GM06990 (cell line): ENCODE results near the gene PTCD2.

Source experiments
- DNase-seq: peaks from one replicate; pipeline ENCODE4 v3.0.0-alpha.2; 2011; ENCODE audit not compliant: insufficient read length; ENCODE audit errors: extremely low read depth
- H3K27me3 ChIP-seq: replicated peaks from 2 replicates; pipeline ENCODE4 v1.6.0; 2011; ENCODE audit warnings: low read length; ENCODE audit not compliant: control insufficient read depth, insufficient read depth
- H3K36me3 ChIP-seq: 2 replicates; pipeline ENCODE4 v1.5.1; 2011; ENCODE audit warnings: low read length; ENCODE audit not compliant: control insufficient read depth, insufficient read depth
- H3K4me3 ChIP-seq: replicated peaks from 2 replicates; pipeline ENCODE4 v1.5.1; 2011; ENCODE audit warnings: low read depth, mild to moderate bottlenecking, control low read depth, low read length
- TF ChIP-seq, protein P1 (sequence below): IDR thresholded peaks from 2 replicates; pipeline ENCODE4 v1.5.1; 2011; ENCODE audit warnings: low read length, control low read depth, mild to moderate bottlenecking, inconsistent platforms; ENCODE audit not compliant: insufficient read depth, poor library complexity, severe bottlenecking

Gene PTCD2

DNA sequence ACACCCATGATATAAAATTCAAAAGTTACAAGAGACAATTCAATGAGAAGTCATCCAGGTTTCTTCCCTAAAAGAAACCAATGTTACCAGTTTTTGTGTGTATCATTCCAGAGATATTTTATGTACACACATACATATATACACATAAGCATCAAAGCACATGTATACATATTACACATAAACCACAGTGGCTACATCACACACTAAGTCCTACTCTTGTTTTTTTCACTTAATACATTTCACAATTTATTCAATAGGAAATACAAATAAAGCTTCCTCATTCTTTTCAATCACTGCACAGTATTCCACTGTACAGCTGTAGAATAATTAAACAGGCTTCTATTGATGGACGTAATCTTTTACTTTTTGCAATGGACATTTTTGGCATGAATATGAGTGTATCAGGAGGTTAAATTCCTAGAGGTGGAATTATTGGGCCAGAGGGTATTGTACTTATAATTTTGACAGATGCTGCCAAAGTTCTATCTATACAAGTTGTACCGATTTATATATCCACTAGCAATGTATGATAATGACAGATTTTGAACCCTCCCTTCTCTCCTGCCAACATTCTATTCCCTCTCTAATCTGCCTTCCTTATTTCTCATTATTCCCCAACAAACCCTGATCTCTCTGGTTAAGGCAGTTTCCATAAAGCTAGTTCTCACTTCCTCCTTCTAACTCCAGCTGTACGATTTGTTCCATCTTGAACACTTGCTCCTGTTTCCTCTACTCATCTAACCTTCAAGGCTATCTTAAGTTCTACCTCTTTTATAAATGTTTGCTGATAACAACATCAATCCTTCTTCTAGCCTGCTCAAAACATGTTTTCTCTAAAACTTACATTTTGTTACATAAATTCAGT is 35.4 kb upstream of the PTCD2 start:
- DNase-seq: no peak
- Histone ChIP-seq H3K36me3 (peaks cover 5% of the 10 kb centered on the region), H3K4me3 (no peak overlapping the region), H3K27me3 (no peaks in the 10 kb centered on the region)
- TF ChIP-seq, protein P1, sequence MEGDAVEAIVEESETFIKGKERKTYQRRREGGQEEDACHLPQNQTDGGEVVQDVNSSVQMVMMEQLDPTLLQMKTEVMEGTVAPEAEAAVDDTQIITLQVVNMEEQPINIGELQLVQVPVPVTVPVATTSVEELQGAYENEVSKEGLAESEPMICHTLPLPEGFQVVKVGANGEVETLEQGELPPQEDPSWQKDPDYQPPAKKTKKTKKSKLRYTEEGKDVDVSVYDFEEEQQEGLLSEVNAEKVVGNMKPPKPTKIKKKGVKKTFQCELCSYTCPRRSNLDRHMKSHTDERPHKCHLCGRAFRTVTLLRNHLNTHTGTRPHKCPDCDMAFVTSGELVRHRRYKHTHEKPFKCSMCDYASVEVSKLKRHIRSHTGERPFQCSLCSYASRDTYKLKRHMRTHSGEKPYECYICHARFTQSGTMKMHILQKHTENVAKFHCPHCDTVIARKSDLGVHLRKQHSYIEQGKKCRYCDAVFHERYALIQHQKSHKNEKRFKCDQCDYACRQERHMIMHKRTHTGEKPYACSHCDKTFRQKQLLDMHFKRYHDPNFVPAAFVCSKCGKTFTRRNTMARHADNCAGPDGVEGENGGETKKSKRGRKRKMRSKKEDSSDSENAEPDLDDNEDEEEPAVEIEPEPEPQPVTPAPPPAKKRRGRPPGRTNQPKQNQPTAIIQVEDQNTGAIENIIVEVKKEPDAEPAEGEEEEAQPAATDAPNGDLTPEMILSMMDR: no peak

DNA sequence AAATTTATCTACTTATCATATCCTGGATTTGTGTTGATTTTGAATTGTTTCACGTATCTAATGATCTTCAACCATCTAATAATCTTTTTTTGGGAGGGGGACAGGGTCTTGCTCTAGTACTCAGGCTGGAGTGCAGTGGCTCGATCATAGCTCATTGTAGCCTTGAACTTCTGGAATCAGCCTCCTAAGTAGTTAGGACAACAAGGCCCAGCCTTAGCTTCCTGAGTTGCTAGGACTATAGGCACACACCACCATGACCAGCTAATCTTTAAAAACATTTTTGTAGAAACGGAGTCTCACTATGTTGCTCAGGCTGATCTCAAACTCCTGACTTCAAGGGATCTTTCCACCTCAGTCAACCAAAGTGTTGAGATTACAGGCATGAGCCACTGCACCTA is 34.8 kb upstream of the PTCD2 start:
- Histone ChIP-seq H3K27me3 (no peaks in the 10 kb centered on the region), H3K36me3 (peaks cover 5% of the 10 kb centered on the region), H3K4me3 (no peak overlapping the region)
- DNase-seq: no peak
- TF ChIP-seq, protein P1: no peak

DNA sequence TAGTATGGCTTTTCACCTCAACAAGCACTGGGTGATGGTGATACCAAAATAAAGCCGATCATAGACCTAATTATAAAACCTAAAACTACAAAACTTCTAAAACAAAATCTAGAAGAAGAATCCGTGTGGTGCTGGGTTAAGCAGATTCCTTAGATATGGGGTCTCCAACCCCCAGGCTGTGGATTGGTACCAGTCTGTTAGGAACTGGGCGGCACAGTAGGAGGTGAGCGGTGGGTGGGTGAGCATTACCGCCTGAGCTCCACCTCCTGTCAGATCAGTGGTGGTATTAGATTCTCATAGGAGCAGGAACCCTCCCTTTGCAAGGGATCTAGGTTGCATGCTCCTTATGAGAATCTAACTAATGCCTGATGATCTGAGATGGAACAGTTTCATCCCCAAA is 33.4 kb upstream of the PTCD2 start:
- Histone ChIP-seq H3K36me3 (peaks cover 5% of the 10 kb centered on the region), H3K4me3 (no peak overlapping the region), H3K27me3 (no peaks in the 10 kb centered on the region)
- TF ChIP-seq, protein P1: no peak
- DNase-seq: no peak

DNA sequence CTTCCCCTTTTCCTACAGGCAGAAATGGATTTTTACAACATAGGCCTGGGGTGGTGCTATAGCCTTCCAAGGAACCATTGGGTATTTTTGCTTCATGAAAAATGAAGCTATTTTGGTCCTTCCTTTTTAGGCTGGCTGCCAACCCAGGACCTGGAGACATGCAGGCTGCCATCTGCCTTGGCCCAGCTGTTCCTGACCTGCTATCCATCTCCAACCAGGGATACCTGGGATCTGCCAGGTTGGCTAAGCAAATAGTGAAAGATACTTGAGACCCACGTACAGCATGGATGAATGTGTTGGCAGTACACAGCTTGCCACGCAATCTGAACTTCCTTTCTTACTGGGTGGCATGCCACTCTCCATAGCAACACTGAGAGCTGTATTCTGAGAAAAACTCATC is 31.2 kb upstream of the PTCD2 start:
- H3K27me3 ChIP-seq: no peaks in the 10 kb centered on the region
- DNase-seq: no peak
- H3K36me3 ChIP-seq: no peaks in the 10 kb centered on the region; the same call in 1 of the 2 replicates
- TF ChIP-seq, protein P1: no peak
- H3K4me3 ChIP-seq: no peak overlapping the region

DNA sequence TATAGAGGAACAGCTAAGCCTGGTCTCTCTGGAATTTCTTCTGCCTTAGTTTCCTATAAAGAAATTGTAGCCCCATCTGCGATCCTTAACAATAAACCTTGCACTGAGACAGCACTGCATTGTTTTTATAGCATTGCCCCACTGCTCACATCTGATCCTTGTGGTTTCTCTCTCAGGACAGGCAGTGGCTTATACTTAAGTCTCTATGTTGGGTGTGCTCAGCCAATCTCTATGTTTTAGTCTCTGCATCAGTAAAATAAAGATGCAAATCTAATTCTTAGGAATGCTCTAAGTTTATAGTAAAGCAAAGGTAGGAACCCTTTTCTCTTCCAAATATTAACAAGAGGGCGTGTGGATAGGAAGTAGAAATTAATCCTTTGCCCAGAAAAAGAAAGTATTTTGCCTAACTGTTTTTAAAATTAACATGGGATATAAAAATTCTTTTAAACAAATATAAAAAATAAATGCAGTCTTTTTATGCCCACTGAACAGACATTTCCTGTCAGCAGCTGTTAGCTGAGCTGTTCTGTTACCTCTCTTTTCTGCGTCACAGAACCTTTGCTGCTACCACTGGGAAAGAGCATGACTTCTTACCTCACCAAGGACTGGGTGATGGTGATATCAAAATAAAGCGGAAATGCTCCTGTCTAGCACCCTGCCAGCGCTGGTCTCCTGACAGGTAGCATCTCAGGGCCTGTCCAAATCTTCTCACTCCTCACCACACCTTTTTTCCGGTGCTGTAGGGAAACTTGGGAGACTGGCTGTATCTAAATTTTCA is 29.6 kb upstream of the PTCD2 start:
- H3K36me3 ChIP-seq: no peaks in the 10 kb centered on the region; the same call in 1 of the 2 replicates
- no peak for DNase-seq
- no peaks in the 10 kb centered on the region for H3K27me3 ChIP-seq
- no peak overlapping the region for H3K4me3 ChIP-seq
- TF ChIP-seq, protein P1: no peak
